Dermis microvascular lymphatic vessel endothelial cell (primary cell): ENCODE data around the gene CCDC50. TPM values are rescaled to one million over a fixed set of nuclear protein-coding genes. Genes with fewer than 3 reads are reported as not detected.

ENCODE experiments used
- DNase-seq, 2 donors: peaks; one replicate each; pipeline versions ENCODE4 v3.0.0 to v3.0.0-alpha.2; 2010; ENCODE audit warnings: low read depth in 2 of 2
- total RNA-seq: library from RNA; depleted of rRNA; stranded (reverse); fragments of >200 nt; gene quantifications from 2 replicates; pipeline ENCODE4 v1.2.1, GENCODE V29; 2014

The CCDC50 gene
- total RNA-seq, 1 donor from 2014 or later, result 97.0 TPM

GRCh38 chr3:191345334-191345733 is 16.1 kb downstream of the CCDC50 start:
- DNase-seq, result no peak

GRCh38 chr3:191347228-191347627 is 18.0 kb downstream of the CCDC50 start:
- no peak for DNase-seq

GRCh38 chr3:191348098-191348497 is 18.9 kb downstream of the CCDC50 start:
- no peak for DNase-seq

- DNase-seq, result peak; percentile 79 to 86
These were observed 21.3 kb downstream of the CCDC50 start for GRCh38 chr3:191350396-191351090.

GRCh38 chr3:191352014-191352413 is 22.8 kb downstream of the CCDC50 start:
- DNase-seq, result peak in 1 of 2 donors; percentile 43

- DNase-seq, result no peak
These were observed 24.0 kb downstream of the CCDC50 start for GRCh38 chr3:191353022-191353777.

GRCh38 chr3:191355406-191355805 is 26.2 kb downstream of the CCDC50 start:
- DNase-seq, result no peak

GRCh38 chr3:191356631-191357439 is 27.6 kb downstream of the CCDC50 start:
- DNase-seq, result peak in 1 of 2 donors; percentile 69

GRCh38 chr3:191357909-191358308 is 28.7 kb downstream of the CCDC50 start:
- no peak for DNase-seq

- no peak for DNase-seq
These were observed 29.7 kb downstream of the CCDC50 start for GRCh38 chr3:191358929-191359328.

- DNase-seq, result no peak
These were observed 31.4 kb downstream of the CCDC50 start for GRCh38 chr3:191360620-191361019.

GRCh38 chr3:191361456-191361855 is 32.3 kb downstream of the CCDC50 start:
- no peak for DNase-seq

GRCh38 chr3:191362037-191362436 is 32.8 kb downstream of the CCDC50 start:
- no peak for DNase-seq

- DNase-seq, result no peak
These were observed 33.4 kb downstream of the CCDC50 start for GRCh38 chr3:191362524-191363090.

GRCh38 chr3:191363221-191363620 is 34.0 kb downstream of the CCDC50 start:
- DNase-seq, result no peak

GRCh38 chr3:191366675-191367074 is 37.5 kb downstream of the CCDC50 start:
- peak in 1 of 2 donors; percentile 87 for DNase-seq

GRCh38 chr3:191368755-191369615 is 39.8 kb downstream of the CCDC50 start:
- no peak for DNase-seq

GRCh38 chr3:191369616-191370010 is 40.4 kb downstream of the CCDC50 start:
- no peak for DNase-seq

- no peak for DNase-seq
These were observed 42.9 kb downstream of the CCDC50 start for GRCh38 chr3:191372122-191372521.

GRCh38 chr3:191373327-191373726 is 44.1 kb downstream of the CCDC50 start:
- DNase-seq, result no peak
